HT-29 (cell line): ENCODE data around the gene RYK. TPM values are rescaled to one million over a fixed set of nuclear protein-coding genes. Genes with fewer than 3 reads are reported as not detected.
A peak's percentile ranks its signal among the peaks of the same experiment; 100 is the strongest.

Experiments used
- DNase-seq: peaks from one replicate; pipeline ENCODE4 v3.0.0-alpha.2; 2015; ENCODE audit warnings: low spot score
- total RNA-seq: library from RNA; depleted of rRNA; stranded (reverse); fragments of >200 nt; shearing (Covaris generic); gene quantifications from 2 replicates; pipeline ENCODE4 v1.2.3, GENCODE V29; 2014; rRNA removed

Gene RYK
- total RNA-seq, 1 experiment from 2014 or later: 56.3 TPM

DNA sequence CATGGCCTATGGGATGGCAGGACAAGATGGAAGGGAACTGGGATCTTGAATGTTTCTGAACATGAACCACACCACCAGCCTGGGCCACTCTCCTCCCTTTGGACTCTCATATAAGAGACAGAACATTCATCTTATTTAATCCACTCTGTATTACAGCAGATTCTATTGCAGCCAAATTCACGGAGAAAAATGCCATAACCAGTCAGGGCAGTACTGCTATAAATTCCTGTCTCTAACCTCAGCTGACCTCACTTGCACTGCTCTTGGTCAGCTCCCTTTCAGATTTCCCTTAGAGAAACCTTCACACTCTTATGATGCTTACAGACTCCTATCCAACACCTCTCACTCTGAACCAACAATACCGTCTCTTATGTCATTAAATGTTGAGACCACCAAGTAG lies 101.4 kb downstream of the RYK start:
- no peak for DNase-seq

DNA sequence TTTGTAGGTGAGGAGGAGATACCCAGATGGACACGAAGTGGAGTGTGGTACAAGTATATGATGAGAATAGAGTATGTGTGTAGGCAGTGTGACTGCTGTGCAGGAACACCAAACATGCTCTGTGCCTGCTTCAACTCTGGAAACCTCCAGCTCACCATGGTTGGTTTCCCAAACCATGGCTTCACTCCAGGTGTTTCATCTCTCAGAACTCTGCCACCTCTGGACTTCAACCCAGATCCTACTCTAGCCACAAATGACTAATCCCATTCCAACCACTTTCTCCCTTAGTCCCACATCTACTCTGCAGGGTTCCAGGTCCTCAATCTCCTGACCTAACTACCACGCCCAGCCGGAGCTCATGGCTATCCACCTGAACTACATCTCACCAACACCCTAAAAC lies 102.1 kb downstream of the RYK start:
- DNase-seq: no peak

DNA sequence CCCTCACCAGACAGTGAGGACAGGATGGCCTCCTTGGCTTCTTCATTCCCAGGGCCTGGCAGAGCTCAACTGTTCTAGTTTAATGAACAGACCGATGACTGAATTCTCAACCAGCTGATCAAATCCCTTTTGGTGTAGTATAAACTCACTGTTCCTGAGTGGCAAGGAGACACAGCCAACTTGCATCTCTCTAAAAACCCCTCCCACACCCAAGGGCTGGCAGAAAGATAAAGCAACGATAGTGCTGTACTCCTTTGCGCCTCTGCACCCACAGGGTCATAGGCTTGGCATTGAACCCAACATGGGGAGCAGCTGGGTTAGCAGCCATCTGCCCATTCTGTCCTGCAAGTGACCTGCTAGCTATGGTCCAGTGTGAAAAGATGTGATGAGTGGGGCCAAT lies 103.2 kb downstream of the RYK start:
- no peak for DNase-seq

DNA sequence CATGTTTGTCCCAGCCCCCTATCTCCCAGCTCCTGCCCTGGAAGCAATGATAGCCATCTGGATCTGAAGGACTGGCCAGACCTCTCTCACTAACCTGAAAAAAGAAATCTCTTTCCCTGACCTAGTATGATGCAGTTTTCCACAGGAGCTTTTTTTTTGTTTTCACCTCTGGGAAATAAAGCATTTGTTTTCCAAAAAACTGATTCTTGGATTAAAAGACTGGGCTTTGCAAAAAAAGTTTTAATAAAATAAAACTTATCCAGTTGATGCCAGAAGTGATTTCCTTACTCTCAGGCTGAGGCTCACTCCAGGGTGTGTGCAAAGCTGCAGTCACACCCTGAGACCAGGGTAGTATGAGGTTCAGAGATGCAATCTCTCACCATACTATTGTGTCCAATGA lies 104.0 kb downstream of the RYK start:
- no peak for DNase-seq

DNA sequence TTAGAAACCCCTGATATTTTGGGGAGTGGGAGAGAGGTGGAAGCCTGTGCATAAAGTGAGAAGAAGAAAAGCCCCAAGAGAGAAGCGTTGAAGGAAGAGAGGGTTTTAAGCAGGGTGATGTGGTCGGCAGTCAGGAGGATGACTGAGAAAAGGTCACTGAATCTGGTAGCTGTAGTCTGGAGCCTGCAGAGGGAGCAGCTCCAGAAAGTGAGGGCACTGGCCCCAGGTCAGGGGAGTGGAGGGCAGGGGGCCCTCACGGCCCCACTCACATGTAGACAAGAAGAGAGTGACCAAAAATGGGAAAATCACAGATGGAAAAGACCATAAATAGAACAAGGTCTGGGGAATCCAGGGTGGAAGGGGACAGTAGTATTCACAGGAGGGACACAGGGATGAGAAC lies 105.5 kb downstream of the RYK start:
- DNase-seq: no peak

DNA sequence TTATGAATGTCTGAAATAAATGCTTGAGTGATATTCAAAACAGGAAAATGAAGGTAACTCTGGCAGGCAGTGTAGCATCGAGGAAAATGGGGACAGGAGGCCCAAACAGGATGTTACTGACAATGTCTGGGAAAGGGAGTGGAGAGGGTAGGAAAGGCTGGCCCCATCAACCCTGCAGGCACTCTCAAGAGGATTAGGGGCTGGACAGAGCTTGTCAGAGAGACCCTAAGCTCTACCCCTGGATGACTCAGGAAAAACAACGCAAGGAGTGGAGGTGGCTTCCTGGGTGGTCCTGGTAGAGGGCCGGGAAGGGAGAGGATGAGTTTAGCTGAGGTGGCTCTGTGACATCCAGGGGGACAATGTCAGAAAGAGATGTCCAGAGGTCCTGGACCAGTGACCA lies 106.0 kb downstream of the RYK start:
- DNase-seq: no peak

DNA sequence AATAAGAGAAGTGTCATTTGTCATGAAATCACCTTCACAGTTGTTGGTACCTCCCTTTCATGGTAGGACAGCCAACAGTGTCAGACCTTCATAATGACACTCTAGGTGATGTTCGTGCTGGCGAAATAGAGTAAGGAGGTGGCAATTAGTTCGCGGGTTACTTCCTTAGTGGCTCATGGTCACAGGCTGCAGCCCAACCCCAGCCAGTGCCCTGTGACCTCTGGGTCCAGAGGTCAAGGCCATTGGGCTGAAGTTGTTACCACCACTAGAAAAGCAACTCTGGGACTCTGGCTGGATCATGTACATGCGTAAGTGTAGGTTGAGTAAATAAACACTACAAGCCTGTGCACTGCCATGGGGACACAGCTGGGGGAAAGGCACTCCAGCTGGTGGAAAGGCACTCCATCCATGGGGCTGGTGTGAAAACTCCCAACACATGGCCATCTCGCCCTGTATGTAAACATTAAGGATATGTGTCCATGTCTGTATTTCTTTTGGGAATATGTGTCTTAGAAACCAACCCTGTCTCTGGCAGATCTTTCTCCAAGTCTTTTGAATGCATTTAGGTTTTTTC lies 106.7 kb downstream of the RYK start:
- DNase-seq: no peak

DNA sequence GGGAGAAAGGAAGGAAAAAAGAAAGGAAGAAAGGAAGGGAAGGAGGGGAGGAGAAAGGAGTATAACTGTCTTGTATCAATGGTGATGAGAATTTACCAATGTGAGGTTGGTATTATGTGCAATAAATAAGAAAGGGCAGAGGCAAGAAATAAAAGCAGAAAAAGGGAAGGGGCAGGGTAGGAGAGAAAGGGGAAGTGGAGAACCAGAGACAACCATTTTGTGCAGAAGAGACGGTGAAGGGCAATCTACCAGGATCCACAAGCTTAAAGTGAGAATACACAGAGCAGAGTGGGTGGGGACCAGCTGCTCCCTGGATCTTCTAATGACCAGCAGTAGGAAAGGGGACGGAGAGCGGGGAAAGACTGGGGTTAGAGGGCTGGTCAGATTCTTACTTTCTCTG lies 114.1 kb downstream of the RYK start:
- no peak for DNase-seq

DNA sequence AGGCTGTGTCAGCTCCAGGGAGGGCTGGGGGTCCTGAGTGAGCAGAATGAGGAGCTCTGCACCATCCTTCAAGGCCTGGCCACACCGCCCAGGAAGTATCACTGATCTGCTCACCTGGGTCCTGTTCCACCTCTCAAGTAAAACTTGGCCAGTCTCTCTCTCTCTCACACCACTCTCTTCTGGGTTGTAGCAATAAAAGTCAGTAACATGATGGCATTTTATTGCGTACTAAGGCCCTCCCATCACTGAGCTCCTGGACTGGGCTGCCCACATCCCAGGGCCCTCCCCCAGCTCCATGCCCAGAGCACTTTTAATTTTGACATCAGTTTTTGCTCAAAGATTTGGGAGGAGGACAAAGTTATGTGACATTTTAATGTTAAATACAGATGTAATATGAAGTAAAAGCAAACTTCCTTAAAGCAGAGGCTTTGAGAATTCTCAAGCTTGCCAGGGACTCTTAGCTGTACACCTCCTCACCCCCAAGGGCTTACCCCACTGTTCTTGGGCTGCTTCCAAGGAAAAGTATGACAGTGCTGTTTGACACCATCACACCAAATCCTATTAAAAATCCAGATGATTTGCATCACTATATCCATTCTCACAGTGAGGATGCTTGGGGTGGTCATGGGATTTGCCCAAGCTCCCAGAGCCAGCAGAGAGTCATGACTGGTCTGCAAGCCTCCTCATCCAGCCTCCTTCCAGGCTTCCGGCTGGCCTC lies 115.8 kb downstream of the RYK start:
- no peak for DNase-seq

DNA sequence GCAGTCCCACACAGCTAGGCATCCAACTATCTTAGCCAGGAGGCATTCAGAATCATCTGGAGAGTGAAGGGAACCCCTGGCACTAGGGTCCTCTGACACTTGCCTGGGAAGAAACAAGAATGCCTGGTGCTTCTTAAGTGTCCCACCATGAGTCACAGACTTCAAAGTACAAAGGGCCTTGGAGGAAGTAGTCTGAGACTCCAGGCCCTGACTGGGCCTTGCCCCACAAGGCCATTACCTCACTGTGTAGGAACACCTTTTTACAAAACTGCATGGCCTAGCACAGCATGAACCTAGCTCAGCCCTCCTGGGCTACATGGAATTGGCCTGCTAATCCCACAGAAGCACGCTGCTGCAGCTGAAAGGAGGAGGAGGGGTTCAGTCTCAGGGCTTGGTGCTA lies 116.4 kb downstream of the RYK start:
- DNase-seq: no peak

DNA sequence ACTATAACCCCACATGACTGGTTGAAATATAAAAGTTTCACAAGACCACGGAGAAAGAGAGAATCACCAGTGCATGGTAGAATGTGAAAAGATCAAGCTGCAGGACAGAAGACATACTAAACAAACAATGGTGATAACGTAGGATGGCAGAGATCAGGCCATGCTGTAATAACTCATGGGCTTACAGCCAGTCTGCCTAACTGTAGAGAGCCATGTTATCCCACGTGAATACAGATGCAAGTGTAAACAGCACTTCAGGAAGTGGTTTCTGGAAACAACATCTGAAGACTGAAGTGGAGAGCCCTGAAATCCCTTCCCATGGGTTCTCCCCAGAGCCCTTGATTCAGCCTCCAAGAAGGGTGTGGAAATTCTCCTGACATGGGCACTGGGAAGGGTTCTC lies 117.7 kb downstream of the RYK start:
- no peak for DNase-seq

DNA sequence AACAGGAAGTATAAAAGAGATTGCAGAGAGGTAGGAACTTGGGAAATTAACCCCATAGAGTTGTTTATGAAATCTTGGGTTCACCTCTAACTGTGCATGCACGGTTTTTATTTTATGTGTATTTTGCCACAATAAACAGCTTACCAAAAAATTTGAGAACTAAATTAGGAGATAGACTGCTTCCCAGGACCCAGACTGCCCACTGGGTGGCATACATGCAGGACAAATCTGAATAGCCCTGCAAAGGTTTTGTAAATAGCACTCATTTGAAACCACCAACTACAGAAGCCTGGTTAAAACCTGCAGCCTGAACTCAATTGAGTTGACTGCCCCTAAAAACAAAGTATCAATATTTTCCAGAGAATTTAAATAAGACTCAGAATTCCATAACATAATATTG lies 124.5 kb downstream of the RYK start:
- peak; percentile 9 for DNase-seq

DNA sequence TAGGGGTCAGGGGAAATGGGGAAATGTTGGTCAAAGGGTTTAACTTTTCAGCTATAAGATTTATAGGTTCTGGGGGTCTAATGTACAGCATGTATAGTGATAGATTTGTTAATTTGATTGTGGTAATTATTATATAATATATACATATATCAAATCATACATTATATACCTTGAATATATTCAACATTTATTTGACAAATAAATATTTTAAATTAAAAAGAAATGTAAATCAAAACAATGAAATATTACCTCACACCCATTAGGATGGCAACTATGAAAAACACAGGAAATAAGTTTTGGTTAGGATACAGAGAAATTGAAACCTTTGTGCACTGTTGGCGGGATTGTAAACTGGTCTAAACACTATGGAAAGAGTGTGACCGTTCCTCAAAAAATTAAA lies 135.9 kb downstream of the RYK start:
- DNase-seq: no peak

DNA sequence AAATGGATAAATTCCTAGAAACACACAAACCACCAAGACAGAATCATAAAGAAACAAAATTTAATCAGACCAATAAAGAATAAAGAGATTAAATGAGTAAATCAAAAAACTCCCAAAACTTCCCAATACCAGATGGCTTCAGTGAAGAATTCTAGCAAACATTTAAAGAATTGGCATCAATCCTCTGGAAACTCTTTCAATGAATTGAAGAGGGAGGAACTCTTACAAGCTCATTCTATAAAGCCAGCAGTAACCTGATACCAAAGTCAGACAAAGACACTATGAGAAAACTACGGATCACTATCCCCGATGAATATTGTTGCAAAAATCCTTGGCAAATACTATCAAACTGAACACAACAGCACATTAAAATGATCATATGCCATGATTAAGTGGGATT lies 139.0 kb downstream of the RYK start:
- DNase-seq: no peak

DNA sequence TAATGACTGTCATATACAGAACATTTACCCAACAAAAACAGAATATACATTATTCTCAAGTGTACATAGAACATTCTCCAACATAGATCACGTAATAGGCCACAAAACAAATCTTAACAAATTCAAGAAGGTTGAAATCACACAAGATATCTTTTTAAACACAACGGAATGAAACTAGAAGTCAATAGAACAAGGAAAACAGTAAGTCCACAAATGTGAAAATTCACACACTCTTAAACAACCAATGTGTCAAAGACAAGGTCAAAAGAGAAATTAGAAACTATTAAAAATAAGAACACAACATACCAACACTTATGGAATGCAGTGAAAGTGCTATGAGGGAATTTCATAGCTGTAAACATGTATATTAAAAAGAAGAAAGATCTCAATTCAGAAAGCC lies 139.7 kb downstream of the RYK start:
- no peak for DNase-seq

Other genes with a start within 250 kb of the RYK start
- gene SLCO2A1, start 220.9 kb downstream of the RYK start, total RNA-seq: not detected in 2 replicates
- gene AMOTL2, start 123.6 kb upstream of the RYK start, total RNA-seq: 109 and 119 TPM in 2 replicates
- 15.3 and 18.6 TPM in 2 replicates for gene ANAPC13, start 235.1 kb upstream of the RYK start, total RNA-seq
- gene CEP63, start 235.2 kb upstream of the RYK start, total RNA-seq: 6.0 and 8.0 TPM in 2 replicates